Suprapubic skin (tissue), 4 donors: ENCODE data around the gene SLC2A13. TPM values are rescaled to one million over a fixed set of nuclear protein-coding genes. Genes with fewer than 3 reads are reported as not detected.

Source experiments
- DNase-seq, 2 donors: peaks; one replicate each; pipeline ENCODE4 v3.0.0-alpha.2; 2019; ENCODE audit warnings: low spot score in 2 of 2
- H3K27ac ChIP-seq: fragments of 200-600 bp; sonication (generic); one replicate; pipeline ENCODE4 v1.5.1; 2019
- H3K27me3 ChIP-seq: fragments of 200-600 bp; sonication (generic); one replicate; pipeline ENCODE4 v1.5.1; 2019
- H3K36me3 ChIP-seq: fragments of 200-600 bp; sonication (generic); one replicate; pipeline ENCODE4 v1.5.1; 2019
- H3K4me1 ChIP-seq: fragments of 200-600 bp; sonication (generic); one replicate; pipeline ENCODE4 v1.5.1; 2019
- H3K4me3 ChIP-seq: fragments of 200-600 bp; sonication (generic); one replicate; pipeline ENCODE4 v1.5.1; 2019; ENCODE audit warnings: mild to moderate bottlenecking
- H3K9me3 ChIP-seq: fragments of 200-600 bp; sonication (generic); one replicate; pipeline ENCODE4 v1.5.1; 2019
- EP300 ChIP-seq: sonication (generic); formaldehyde crosslinking; IDR thresholded peaks from one replicate; pipeline ENCODE4 v1.6.1; 2017; ENCODE audit warnings: antibody characterized with exemption
- POLR2A ChIP-seq, 2 donors: fragments of 450-650 bp; IDR thresholded peaks; one replicate each; pipeline ENCODE4 v1.6.1; 2017; ENCODE audit warnings: antibody characterized with exemption in 2 of 2, mild to moderate bottlenecking in 2 of 2, moderate library complexity in 2 of 2
- POLR2AphosphoS5 ChIP-seq, 3 donors: sonication (generic); formaldehyde crosslinking; IDR thresholded peaks; one replicate each; pipeline ENCODE4 v1.6.1; 2017; ENCODE audit warnings: antibody characterized with exemption in 3 of 3
- WGBS: methylation state at CpG from one replicate; pipeline ENCODE4 v1.1.5; 2018; 5-methylcytosine and 5-hydroxymethylcytosine counted together
- total RNA-seq, 4 donors: library from RNA; depleted of rRNA; stranded (reverse); fragments of >200 nt; gene quantifications; one replicate each; pipeline ENCODE4 v1.1.0, GENCODE V29; 2016
- TF ChIP-seq, protein P1 (sequence below), 2 donors: fragments of 200-600 bp in 1 of 2; fragments of 450-650 bp in 1 of 2; sonication (generic) in 1 of 2; IDR thresholded peaks; one replicate each; pipeline ENCODE4 v1.5.1; 2016 to 2019; ENCODE audit warnings: antibody characterized with exemption in 2 of 2, mild to moderate bottlenecking in 1 of 2, moderate library complexity in 1 of 2

The SLC2A13 gene
- total RNA-seq, 4 donors from 2014 or later: 10.4 to 14.1 (median 13.4) TPM

GRCh38 chr12:40098406-40099145, 7.3 kb downstream of the SLC2A13 start:
- TF ChIP-seq POLR2AphosphoS5 (IDR thresholded peaks at IDR 0.05) (no peak), EP300 (no peak), POLR2A (IDR thresholded peaks at IDR 0.05) (no peak)
- TF ChIP-seq, protein P1, sequence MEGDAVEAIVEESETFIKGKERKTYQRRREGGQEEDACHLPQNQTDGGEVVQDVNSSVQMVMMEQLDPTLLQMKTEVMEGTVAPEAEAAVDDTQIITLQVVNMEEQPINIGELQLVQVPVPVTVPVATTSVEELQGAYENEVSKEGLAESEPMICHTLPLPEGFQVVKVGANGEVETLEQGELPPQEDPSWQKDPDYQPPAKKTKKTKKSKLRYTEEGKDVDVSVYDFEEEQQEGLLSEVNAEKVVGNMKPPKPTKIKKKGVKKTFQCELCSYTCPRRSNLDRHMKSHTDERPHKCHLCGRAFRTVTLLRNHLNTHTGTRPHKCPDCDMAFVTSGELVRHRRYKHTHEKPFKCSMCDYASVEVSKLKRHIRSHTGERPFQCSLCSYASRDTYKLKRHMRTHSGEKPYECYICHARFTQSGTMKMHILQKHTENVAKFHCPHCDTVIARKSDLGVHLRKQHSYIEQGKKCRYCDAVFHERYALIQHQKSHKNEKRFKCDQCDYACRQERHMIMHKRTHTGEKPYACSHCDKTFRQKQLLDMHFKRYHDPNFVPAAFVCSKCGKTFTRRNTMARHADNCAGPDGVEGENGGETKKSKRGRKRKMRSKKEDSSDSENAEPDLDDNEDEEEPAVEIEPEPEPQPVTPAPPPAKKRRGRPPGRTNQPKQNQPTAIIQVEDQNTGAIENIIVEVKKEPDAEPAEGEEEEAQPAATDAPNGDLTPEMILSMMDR (IDR thresholded peaks at IDR 0.05): no peak
- H3K36me3 ChIP-seq: no peaks in the 10 kb centered on the region
- peaks cover 1% of the 10 kb centered on the region for H3K4me1 ChIP-seq
- no peak for DNase-seq
- H3K4me3 ChIP-seq: no peak overlapping the region
- WGBS: 95% methylated on average over 11 of the region's 11 CpGs
- H3K27ac ChIP-seq: no peak overlapping the region
- no peaks in the 10 kb centered on the region for H3K9me3 ChIP-seq
- no peaks in the 10 kb centered on the region for H3K27me3 ChIP-seq

GRCh38 chr12:40093512-40093911, 12.4 kb downstream of the SLC2A13 start:
- Histone ChIP-seq H3K27ac (no peak overlapping the region), H3K36me3 (no peaks in the 10 kb centered on the region), H3K4me1 (no peaks in the 10 kb centered on the region), H3K27me3 (no peaks in the 10 kb centered on the region), H3K9me3 (no peaks in the 10 kb centered on the region), H3K4me3 (no peak overlapping the region)
- 91% methylated on average over 4 of the region's 4 CpGs for WGBS
- TF ChIP-seq POLR2AphosphoS5 (IDR thresholded peaks at IDR 0.05): no peak
- no peak for TF ChIP-seq POLR2A (IDR thresholded peaks at IDR 0.05)
- no peak for TF ChIP-seq EP300
- TF ChIP-seq, protein P1 (IDR thresholded peaks at IDR 0.05): no peak
- DNase-seq: no peak

- 93% methylated on average over 4 of the region's 4 CpGs for WGBS
- Histone ChIP-seq H3K27me3 (no peaks in the 10 kb centered on the region), H3K4me1 (no peaks in the 10 kb centered on the region), H3K27ac (no peak overlapping the region), H3K36me3 (no peaks in the 10 kb centered on the region), H3K4me3 (no peak overlapping the region), H3K9me3 (no peaks in the 10 kb centered on the region)
- DNase-seq: no peak
- no peak for TF ChIP-seq POLR2A (IDR thresholded peaks at IDR 0.05)
- no peak for TF ChIP-seq EP300
- TF ChIP-seq, protein P1 (IDR thresholded peaks at IDR 0.05): no peak
- no peak for TF ChIP-seq POLR2AphosphoS5 (IDR thresholded peaks at IDR 0.05)
These were observed 19.4 kb downstream of the SLC2A13 start for GRCh38 chr12:40086471-40086870.

DNA sequence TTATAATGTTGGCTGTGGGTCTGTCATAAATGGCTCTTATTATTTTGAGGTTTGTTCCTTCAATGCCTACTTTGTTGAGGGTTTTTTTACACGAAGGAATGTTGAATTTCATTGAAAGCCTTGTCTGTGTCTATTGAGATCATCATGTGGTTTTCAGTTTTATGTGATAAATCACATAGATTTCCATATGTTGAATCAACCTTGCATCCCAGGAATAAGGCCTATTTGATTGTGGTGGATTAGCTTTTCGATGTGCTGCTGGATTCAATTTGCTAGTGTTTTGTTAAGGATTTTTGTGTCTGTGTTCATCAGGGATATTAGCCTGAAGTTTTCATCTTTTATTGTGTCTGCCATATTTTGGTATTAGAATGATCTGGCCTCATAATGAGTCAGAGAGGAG, 27.6 kb downstream of the SLC2A13 start:
- no peak for DNase-seq
- Histone ChIP-seq H3K27me3 (no peaks in the 10 kb centered on the region), H3K4me1 (no peaks in the 10 kb centered on the region), H3K9me3 (no peaks in the 10 kb centered on the region), H3K4me3 (no peak overlapping the region), H3K36me3 (no peaks in the 10 kb centered on the region), H3K27ac (no peak overlapping the region)
- TF ChIP-seq EP300 (no peak), POLR2A (IDR thresholded peaks at IDR 0.05) (no peak), POLR2AphosphoS5 (IDR thresholded peaks at IDR 0.05) (no peak)
- TF ChIP-seq, protein P1 (IDR thresholded peaks at IDR 0.05): no peak
- WGBS: 72% methylated on average over 2 of the region's 2 CpGs

DNA sequence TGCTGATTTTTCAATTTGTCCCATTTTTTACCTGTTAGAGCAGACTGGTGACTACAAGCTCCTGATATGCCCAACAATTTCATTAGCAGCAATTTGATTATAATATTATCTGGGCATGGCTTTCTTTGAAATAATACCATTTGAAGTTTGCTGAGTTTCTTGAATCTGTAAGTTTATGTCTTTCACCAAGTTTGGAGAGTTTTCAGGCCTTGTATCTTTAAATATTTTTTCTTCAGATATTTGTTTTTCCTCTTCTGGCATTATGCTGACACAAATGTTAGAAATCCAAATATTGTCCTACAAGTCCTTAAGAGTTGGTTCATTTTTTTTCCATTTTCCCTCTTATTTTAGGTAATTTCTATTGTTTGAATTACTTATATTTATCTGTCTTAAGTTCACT, 30.4 kb downstream of the SLC2A13 start:
- Histone ChIP-seq H3K27me3 (no peaks in the 10 kb centered on the region), H3K36me3 (no peaks in the 10 kb centered on the region), H3K9me3 (no peaks in the 10 kb centered on the region), H3K4me3 (no peak overlapping the region), H3K27ac (no peak overlapping the region), H3K4me1 (no peaks in the 10 kb centered on the region)
- TF ChIP-seq, protein P1 (IDR thresholded peaks at IDR 0.05): no peak
- no peak for TF ChIP-seq POLR2A (IDR thresholded peaks at IDR 0.05)
- TF ChIP-seq EP300: no peak
- TF ChIP-seq POLR2AphosphoS5 (IDR thresholded peaks at IDR 0.05): no peak
- no peak for DNase-seq
